HepG2 (cell line): Measurements from ENCODE around the gene DOCK9.

Experiments used
- TF ChIP-seq, protein P1 (sequence below), 2 experiments: fragments of 450-650 bp in 1 of 2; sonication (generic) in 1 of 2; formaldehyde crosslinking; IDR thresholded peaks; 2 replicates each; pipeline versions ENCODE4 v1.5.0 to v1.8.0; 2020 to 2022; ENCODE audit warnings: mild to moderate bottlenecking in 1 of 2, missing genetic modification reagents in 1 of 2
- TF ChIP-seq, protein P2 (sequence below): IDR thresholded peaks from 2 replicates; pipeline ENCODE4 v1.6.1; 2012; ENCODE audit warnings: inconsistent platforms

DNA sequence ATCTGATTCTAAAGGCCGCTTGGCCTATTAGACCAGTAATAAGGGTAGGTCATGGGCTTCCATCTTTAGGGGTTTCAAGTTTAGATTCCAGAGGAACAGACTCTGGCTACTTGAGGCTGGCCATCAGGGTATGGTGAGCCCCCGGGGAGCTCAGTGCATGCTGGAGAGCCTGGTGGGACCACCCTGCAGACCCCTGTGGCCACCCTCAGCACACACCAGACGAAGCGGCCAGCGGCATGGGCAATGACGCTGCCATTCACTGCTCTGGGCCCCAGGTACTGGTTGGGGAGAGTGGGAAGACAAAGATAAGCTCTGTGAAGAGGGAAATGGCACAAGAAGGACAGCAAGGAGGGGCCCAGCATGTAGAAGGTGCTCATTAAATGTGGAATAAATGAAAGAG, 126.6 kb downstream of the DOCK9 start:
- TF ChIP-seq, protein P1, sequence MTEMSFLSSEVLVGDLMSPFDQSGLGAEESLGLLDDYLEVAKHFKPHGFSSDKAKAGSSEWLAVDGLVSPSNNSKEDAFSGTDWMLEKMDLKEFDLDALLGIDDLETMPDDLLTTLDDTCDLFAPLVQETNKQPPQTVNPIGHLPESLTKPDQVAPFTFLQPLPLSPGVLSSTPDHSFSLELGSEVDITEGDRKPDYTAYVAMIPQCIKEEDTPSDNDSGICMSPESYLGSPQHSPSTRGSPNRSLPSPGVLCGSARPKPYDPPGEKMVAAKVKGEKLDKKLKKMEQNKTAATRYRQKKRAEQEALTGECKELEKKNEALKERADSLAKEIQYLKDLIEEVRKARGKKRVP (CRISPR knock-in tag; IDR thresholded peaks at IDR 0.05): no peak
- TF ChIP-seq, protein P2, sequence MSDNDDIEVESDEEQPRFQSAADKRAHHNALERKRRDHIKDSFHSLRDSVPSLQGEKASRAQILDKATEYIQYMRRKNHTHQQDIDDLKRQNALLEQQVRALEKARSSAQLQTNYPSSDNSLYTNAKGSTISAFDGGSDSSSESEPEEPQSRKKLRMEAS: no peak
